ENCODE data around the gene TRIM25. TPM values are rescaled to one million over a fixed set of nuclear protein-coding genes. Genes with fewer than 3 reads are reported as not detected.

TRIM25 gene
- polyA plus RNA-seq, 5 donors, result 35.1 to 48.5 (median 45.2) TPM

- no peak for DNase-seq
Measured at GRCh38 chr17:56896217-56896967, 17.5 kb downstream of the TRIM25 start.

GRCh38 chr17:56894859-56895455 is 18.9 kb downstream of the TRIM25 start:
- DNase-seq, result no peak

- DNase-seq, result no peak
Measured at GRCh38 chr17:56893503-56893902, 20.3 kb downstream of the TRIM25 start.

DNA sequence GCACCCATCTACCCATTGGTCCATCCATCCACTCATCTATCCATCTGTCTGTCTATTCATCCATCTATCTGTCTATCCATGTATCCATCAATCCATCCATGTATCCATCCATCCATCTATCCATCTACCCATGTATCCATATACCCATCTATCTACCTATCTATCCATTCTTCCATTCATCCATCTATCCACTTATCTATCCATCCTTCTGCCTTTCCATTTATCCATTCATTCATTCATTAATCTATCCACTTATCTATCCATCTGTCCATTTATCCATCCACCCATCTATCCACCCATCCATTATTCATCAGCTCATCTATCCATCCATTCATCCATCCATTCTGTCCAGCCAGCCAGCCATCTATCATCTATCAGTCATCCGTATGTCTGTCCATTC is 21.5 kb downstream of the TRIM25 start:
- DNase-seq, result no peak

GRCh38 chr17:56891751-56892150 is 22.1 kb downstream of the TRIM25 start:
- no peak for DNase-seq

DNA sequence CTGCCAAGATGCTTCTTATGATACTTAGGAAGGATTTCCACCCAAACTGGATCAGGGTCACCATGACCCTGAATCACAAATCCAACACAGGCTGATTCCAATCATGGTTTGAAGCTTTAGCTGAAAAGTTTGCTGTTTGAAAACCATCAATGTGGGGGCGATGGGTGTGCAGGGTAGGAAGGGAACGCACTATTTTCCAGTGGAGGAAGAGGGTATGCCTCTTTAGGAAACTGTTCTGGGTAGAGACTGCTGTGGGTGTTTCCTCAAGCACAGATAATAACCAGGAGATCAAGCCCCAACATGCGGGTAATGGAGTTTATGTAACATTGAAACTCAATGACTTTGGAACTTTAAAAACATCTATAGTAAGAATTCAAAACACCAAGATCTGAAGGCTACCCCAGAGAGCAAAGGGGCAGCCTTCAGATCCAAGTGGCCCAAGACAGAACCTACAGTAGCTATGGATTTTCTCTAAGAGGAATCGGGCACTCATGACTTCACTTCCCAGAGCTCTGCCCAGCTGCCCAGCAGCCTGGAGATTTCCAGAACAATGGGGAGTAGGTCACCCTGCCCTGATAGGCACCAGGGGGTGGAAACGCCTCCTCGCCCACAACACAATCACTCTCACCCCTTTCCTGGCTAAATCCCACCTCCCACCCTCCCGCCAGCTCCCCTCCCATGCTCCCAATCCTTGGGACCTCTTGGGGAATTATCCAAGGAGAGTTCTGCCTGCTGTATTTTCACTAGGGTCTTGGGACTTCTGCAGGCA is 22.8 kb downstream of the TRIM25 start:
- no peak for DNase-seq

GRCh38 chr17:56890390-56890789 is 23.5 kb downstream of the TRIM25 start:
- DNase-seq, result no peak

- DNase-seq, result no peak
Measured at GRCh38 chr17:56887552-56888467, 26.0 kb downstream of the TRIM25 start.

DNA sequence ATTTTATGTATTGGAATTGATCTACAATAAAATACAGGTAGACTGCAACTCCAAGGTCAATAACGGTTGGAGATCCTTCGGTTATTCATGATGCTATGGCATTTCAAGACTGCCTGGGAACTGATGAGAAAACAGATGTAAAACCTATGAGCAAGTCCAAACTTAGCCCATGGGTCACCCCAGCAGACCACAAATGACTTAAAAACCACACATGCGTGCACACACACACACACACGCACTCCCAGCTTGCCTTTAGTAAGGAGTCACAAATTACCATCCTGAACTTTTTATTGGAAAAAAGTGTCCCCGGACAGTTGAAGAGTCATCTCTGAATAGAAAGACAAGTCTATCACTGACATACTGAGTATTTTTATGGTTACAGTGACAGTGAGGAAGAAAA is 26.7 kb downstream of the TRIM25 start:
- no peak for DNase-seq

DNA sequence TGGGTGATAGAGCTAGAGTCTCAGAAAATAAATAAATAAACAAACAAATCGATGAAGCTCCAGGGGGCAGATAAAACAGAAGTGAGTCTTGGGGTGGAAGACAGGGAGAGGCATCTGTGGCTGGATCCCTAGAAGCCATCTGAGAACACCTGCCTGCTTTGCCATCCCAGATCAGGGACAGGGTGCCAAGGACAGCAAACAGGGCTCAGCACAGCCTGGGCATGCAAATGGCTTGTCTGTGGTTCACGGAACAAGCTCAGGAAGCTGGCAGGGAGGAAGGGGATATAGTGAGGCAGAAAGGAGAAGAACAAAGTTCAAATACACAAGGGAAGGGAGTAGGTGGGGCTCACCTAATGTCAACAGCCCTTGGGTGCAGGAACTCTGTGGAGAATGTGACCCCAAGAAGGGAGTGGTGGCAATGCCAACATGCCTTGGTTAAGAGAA is 27.5 kb downstream of the TRIM25 start:
- DNase-seq, result no peak

- DNase-seq, result no peak
Measured at GRCh38 chr17:56885312-56885657, 28.6 kb downstream of the TRIM25 start.

DNA sequence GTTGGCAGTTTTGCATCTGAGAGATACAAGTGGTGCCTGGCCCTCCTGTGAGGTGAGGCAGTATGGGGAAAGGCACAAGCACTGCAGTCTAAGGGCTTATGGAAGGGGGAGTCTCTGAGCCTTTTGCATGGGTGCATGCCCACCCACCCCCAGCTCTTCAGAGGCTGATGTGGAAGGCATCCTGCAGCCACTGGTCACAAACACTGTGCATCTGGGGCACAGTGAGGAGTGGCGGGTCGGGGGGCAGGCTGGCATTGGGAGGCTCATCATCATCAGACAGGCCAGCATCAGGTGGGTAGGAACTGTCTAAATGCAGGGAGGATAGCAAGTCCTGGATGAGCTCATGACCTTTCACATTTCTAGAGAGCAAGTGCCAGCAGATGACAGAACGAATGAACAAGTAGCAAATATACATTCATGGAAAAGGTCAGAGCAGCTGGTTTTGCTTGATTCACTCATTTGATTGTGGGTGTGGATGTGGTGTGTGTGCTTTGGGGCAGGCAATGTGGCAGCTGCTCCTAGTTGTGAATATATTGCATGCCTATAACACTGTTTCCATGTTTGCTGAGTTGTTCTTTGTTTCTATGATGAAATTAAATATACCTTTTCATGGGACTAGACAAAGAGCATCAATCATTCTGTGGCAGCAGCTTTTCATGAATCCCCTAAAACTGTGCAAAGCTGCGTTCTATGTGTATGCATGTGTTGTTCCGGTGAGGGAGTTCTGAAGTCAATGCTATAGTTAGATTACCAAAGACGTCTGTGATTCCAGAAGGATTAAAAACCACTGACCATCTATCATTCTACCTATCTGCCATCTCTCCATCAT is 29.2 kb downstream of the TRIM25 start:
- DNase-seq, result no peak

DNA sequence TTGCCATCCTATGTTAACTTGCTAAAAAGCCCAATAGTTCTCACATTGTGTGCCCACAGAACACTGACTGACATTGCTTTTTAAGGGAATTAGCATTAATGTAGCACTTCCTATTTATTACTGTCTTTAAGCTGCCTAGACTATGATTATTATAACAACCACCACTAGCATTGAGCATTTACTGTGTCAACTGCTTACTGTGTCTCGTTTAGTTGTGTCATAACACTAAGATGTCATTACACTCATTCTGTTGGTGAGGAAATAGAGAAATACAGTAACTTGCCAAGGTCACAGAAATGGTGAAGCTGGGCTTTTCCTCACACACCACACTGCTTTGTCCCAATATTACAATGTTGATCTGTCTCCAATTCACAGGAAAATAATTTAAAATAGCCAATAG is 30.2 kb downstream of the TRIM25 start:
- DNase-seq, result no peak

- DNase-seq, result no peak
Measured at GRCh38 chr17:56881685-56882295, 32.1 kb downstream of the TRIM25 start.

DNA sequence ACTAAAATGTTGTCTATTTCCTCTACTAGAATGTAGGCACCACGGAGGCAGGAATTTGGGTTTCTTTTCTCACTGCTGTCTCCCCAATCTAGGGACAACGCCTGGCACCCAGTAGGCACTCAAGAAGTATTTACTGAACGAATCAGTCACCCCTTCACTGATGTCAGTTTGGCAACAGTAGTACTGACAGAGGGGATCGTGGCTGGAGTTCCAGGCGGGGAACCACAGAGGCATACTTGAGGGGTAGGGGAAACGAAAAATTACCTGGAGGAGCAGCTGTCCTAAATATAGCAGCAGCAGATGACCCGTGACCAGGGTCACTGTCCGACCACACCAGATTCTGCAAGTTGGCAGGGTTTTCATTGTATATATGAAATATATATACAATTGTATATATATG is 33.3 kb downstream of the TRIM25 start:
- no peak for DNase-seq

DNA sequence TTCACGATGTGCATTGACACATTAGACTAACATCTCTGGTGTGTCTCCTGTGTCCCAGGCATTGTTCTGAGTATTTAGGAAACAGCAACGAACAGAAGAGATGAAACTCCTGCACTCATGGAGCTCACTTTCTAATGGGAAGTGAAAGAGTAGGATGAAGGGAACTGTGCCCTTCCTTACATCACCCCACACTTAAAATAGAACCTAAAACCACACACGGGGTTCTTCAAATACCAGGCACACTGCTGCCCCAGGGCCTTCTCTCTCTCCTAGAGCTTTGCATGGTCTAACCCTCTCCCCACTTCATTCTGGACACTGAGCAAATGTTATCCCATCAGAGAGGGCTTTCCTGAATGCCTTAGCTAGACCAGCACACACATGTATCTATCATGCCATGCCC is 33.7 kb downstream of the TRIM25 start:
- no peak for DNase-seq

DNA sequence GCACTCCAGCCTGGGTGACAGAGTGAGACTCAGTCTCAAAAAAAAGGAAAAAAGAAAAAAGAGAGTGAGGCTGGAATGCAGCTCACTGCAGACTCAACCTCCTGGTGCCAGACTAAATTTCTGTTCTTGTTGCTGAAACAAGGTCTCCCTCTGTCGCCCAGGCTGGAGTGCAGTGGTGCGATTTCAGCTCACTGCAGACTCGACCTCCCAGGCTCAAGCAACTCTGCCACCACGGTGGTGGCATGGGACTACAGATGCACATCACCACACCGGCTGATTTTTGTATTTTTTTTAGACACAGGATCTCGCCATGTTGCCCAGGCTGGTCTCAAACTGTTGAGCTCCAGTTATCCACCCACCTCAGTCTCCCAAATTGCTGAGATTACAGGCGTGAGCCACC is 34.6 kb downstream of the TRIM25 start:
- no peak for DNase-seq

GRCh38 chr17:56876766-56877179 is 37.1 kb downstream of the TRIM25 start:
- no peak for DNase-seq

DNA sequence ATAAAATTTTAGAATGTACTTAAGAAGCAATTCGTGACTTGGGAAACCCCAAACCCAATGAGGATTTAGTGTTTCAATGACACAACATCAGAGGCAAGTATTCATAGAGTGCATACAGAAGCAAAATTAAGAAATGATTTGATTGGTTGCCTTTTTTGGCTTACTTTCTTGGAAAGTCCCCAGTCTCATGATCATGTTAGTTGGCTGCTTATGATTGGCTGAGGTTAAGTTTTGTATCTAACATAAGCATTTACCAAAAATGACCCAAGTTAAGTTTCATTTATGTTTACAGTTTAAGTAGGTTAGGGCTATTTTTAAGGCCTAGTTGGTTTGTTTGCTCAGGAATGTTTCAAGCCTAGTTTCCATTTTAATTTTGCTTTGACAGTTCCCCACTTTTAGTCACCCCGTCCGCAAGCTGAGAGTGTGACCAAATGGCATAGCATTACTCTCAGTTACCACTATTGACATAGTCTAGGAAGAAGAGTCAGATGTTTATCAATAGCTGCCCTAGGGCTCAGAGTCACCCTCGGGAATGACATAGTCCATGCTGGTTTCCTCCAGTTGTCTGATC is 43.7 kb downstream of the TRIM25 start:
- no peak for DNase-seq

DNA sequence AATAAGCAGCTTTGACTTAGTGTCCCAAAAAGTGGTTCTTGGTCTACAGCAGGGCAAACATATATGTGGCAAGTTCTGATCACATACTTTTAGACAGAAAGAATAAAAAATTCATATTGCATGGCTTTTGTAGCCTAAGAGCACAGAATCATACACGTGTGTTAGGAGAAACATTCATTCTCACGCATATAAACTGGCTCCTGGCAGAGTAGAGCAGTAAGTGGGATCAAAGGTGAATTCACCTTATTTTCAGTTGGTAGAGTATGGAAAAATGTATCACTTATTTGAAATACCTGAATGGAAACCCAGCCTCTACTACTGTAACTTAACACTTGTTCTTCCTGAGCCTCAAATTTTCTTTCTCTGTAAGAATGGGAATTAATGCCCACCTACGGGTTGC is 45.1 kb downstream of the TRIM25 start:
- DNase-seq, result no peak
